Activated T-cell treated with anti-CD3 and anti-CD28 coated beads for 1 hour (primary cell): ENCODE results near the gene GOLGA6L9.
"Not testable (repeated sequence)": the region's sequence is repeated elsewhere in the genome, so short reads cannot be mapped to it uniquely, and the experiment has no call there.

Source experiments
- DNase-seq: peaks from one replicate; pipeline ENCODE4 v3.0.0-alpha.2; 2020; ENCODE audit warnings: low read depth

The GOLGA6L9 gene

GRCh38 chr15:82468205-82468604 lies 38.6 kb downstream of the GOLGA6L9 start:
- DNase-seq = not testable (repeated sequence)

- not testable (repeated sequence) for DNase-seq
Measured at GRCh38 chr15:82469381-82469780, 39.8 kb downstream of the GOLGA6L9 start.

GRCh38 chr15:82472269-82472982 lies 42.8 kb downstream of the GOLGA6L9 start:
- DNase-seq = not testable (repeated sequence)

GRCh38 chr15:82474596-82475325 lies 45.1 kb downstream of the GOLGA6L9 start:
- not testable (repeated sequence) for DNase-seq

GRCh38 chr15:82475345-82475967 lies 45.8 kb downstream of the GOLGA6L9 start:
- DNase-seq = not testable (repeated sequence)

GRCh38 chr15:82476697-82477342 lies 47.2 kb downstream of the GOLGA6L9 start:
- DNase-seq = not testable (repeated sequence)

GRCh38 chr15:82477343-82478057 lies 47.9 kb downstream of the GOLGA6L9 start:
- not testable (repeated sequence) for DNase-seq
